ENCODE measurements around the gene ARIH2. TPM values are rescaled to one million over a fixed set of nuclear protein-coding genes. Genes with fewer than 3 reads are reported as not detected.
"Not testable (repeated sequence)": the region's sequence is repeated elsewhere in the genome, so short reads cannot be mapped to it uniquely, and the experiment has no call there.

ARIH2 gene
- total RNA-seq, 1 experiment from 2014 or later = 113 TPM

GRCh38 chr3:48894516-48894915, 24.1 kb upstream of the ARIH2 start:
- Histone ChIP-seq H4K20me1 (ENCODE audit: insufficient read depth, low read depth, low read length) (no peaks in the 10 kb centered on the region), H3K9ac (ENCODE audit: low read length) (no peak overlapping the region), H3K9me2 (replicated peaks; ENCODE audit: insufficient read depth, low read length) (no peaks in the 10 kb centered on the region), H3K27me3 (ENCODE audit: low read length) (no peaks in the 10 kb centered on the region), H3K4me1 (ENCODE audit: low read length) (peaks cover 17% of the 10 kb centered on the region), H3K4me3 (ENCODE audit: low read length) (no peak overlapping the region), H3K4me2 (ENCODE audit: low read depth, low read length, poor library complexity, severe bottlenecking) (no peak overlapping the region), H3K27ac (ENCODE audit: low read length) (no peak overlapping the region), H3K36me3 (ENCODE audit: insufficient read depth, low read length) (no peaks in the 10 kb centered on the region), H2AFZ (ENCODE audit: low read length) (no peak overlapping the region), H3K9me3 (ENCODE audit: low read length) (no peaks in the 10 kb centered on the region), H3K79me2 (ENCODE audit: low read length) (peaks cover 16% of the 10 kb centered on the region)
- no peak for DNase-seq

- H3K36me3 ChIP-seq (ENCODE audit: insufficient read depth, low read length) = no peaks in the 10 kb centered on the region
- no peak overlapping the region for H3K27ac ChIP-seq (ENCODE audit: low read length)
- 0 out of 2 replicates have a peak overlapping the region, but pooled peaks have one; percentile 16 for H3K9ac ChIP-seq (ENCODE audit: low read length)
- peaks cover 17% of the 10 kb centered on the region for H3K4me1 ChIP-seq (ENCODE audit: low read length)
- H3K9me2 ChIP-seq (replicated peaks; ENCODE audit: insufficient read depth, low read length) = no peaks in the 10 kb centered on the region
- no peak overlapping the region for H3K4me3 ChIP-seq (ENCODE audit: low read length)
- H3K4me2 ChIP-seq (ENCODE audit: low read depth, low read length, poor library complexity, severe bottlenecking) = peak overlapping the region; percentile 19
- no peaks in the 10 kb centered on the region for H3K9me3 ChIP-seq (ENCODE audit: low read length)
- no peak overlapping the region for H2AFZ ChIP-seq (ENCODE audit: low read length)
- H3K79me2 ChIP-seq (ENCODE audit: low read length) = peaks cover 16% of the 10 kb centered on the region
- no peak for DNase-seq
- no peaks in the 10 kb centered on the region for H3K27me3 ChIP-seq (ENCODE audit: low read length)
- no peaks in the 10 kb centered on the region for H4K20me1 ChIP-seq (ENCODE audit: insufficient read depth, low read depth, low read length)
Measured at GRCh38 chr3:48896936-48897335, 21.7 kb upstream of the ARIH2 start.

GRCh38 chr3:48897460-48898376, 20.9 kb upstream of the ARIH2 start:
- peak; percentile 56 for DNase-seq
- H3K4me1 ChIP-seq (ENCODE audit: low read length) = peaks cover 17% of the 10 kb centered on the region
- H4K20me1 ChIP-seq (ENCODE audit: insufficient read depth, low read depth, low read length) = no peaks in the 10 kb centered on the region
- no peaks in the 10 kb centered on the region for H3K9me3 ChIP-seq (ENCODE audit: low read length)
- peak overlapping the region; percentile 93 for H2AFZ ChIP-seq (ENCODE audit: low read length)
- no peaks in the 10 kb centered on the region for H3K36me3 ChIP-seq (ENCODE audit: insufficient read depth, low read length)
- no peaks in the 10 kb centered on the region for H3K27me3 ChIP-seq (ENCODE audit: low read length)
- H3K9ac ChIP-seq (ENCODE audit: low read length) = peak overlapping the region; percentile 87
- peaks cover 16% of the 10 kb centered on the region for H3K79me2 ChIP-seq (ENCODE audit: low read length)
- H3K27ac ChIP-seq (ENCODE audit: low read length) = peak overlapping the region; percentile 62
- peak overlapping the region; percentile 91 for H3K4me3 ChIP-seq (ENCODE audit: low read length)
- H3K9me2 ChIP-seq (replicated peaks; ENCODE audit: insufficient read depth, low read length) = no peaks in the 10 kb centered on the region
- H3K4me2 ChIP-seq (ENCODE audit: low read depth, low read length, poor library complexity, severe bottlenecking) = peak overlapping the region; percentile 93

GRCh38 chr3:48898383-48899234, 20.0 kb upstream of the ARIH2 start, which contains the start of gene SLC25A20:
SLC25A20 (minus strand) TSS chr3:48898882; CDS start chr3:48898794, 88 bp downstream.
- Histone ChIP-seq H4K20me1 (ENCODE audit: insufficient read depth, low read depth, low read length) (no peaks in the 10 kb centered on the region), H3K27me3 (ENCODE audit: low read length) (no peaks in the 10 kb centered on the region), H3K79me2 (ENCODE audit: low read length) (peaks cover 16% of the 10 kb centered on the region), H3K4me2 (ENCODE audit: low read depth, low read length, poor library complexity, severe bottlenecking) (peak within 1 kb of the TSS; percentile 93), H3K27ac (ENCODE audit: low read length) (peak within 1 kb of the TSS; percentile 62), H3K4me3 (ENCODE audit: low read length) (peak within 1 kb of the TSS; percentile 91), H2AFZ (ENCODE audit: low read length) (peak within 1 kb of the TSS; percentile 93), H3K36me3 (ENCODE audit: insufficient read depth, low read length) (no peaks in the 10 kb centered on the region), H3K9me2 (replicated peaks; ENCODE audit: insufficient read depth, low read length) (no peaks in the 10 kb centered on the region), H3K9me3 (ENCODE audit: low read length) (no peaks in the 10 kb centered on the region), H3K4me1 (ENCODE audit: low read length) (peaks cover 23% of the 10 kb centered on the region), H3K9ac (ENCODE audit: low read length) (peak within 1 kb of the TSS; percentile 87)
- peak; percentile 96 for DNase-seq

GRCh38 chr3:48899273-48899672, 19.4 kb upstream of the ARIH2 start:
- Histone ChIP-seq H3K4me3 (ENCODE audit: low read length) (peak overlapping the region; percentile 91), H3K9ac (ENCODE audit: low read length) (peak overlapping the region; percentile 87)
- DNase-seq = no peak

GRCh38 chr3:48907026-48907425, 11.6 kb upstream of the ARIH2 start:
- H3K4me2 ChIP-seq (ENCODE audit: low read depth, low read length, poor library complexity, severe bottlenecking); H3K27me3 ChIP-seq (ENCODE audit: low read length); H3K9ac ChIP-seq (ENCODE audit: low read length); H2AFZ ChIP-seq (ENCODE audit: low read length); H3K4me3 ChIP-seq (ENCODE audit: low read length); H3K9me2 ChIP-seq (replicated peaks; ENCODE audit: insufficient read depth, low read length); H3K4me1 ChIP-seq (ENCODE audit: low read length); H3K9me3 ChIP-seq (ENCODE audit: low read length); DNase-seq; H3K79me2 ChIP-seq (ENCODE audit: low read length); H3K36me3 ChIP-seq (ENCODE audit: insufficient read depth, low read length); H4K20me1 ChIP-seq (ENCODE audit: insufficient read depth, low read depth, low read length); H3K27ac ChIP-seq (ENCODE audit: low read length): not testable (repeated sequence)

More at GRCh38 chr3:48899273-48899672, 19.4 kb upstream of the ARIH2 start:
- Histone ChIP-seq H3K4me2 (ENCODE audit: low read depth, low read length, poor library complexity, severe bottlenecking) (peak overlapping the region; percentile 93), H2AFZ (ENCODE audit: low read length) (peak overlapping the region; percentile 93), H3K27me3 (ENCODE audit: low read length) (no peaks in the 10 kb centered on the region), H3K27ac (ENCODE audit: low read length) (no peak overlapping the region), H4K20me1 (ENCODE audit: insufficient read depth, low read depth, low read length) (no peaks in the 10 kb centered on the region), H3K4me1 (ENCODE audit: low read length) (peaks cover 25% of the 10 kb centered on the region), H3K9me3 (ENCODE audit: low read length) (no peaks in the 10 kb centered on the region), H3K9me2 (replicated peaks; ENCODE audit: insufficient read depth, low read length) (no peaks in the 10 kb centered on the region), H3K36me3 (ENCODE audit: insufficient read depth, low read length) (no peaks in the 10 kb centered on the region), H3K79me2 (ENCODE audit: low read length) (peaks cover 16% of the 10 kb centered on the region)

GRCh38 chr3:48915296-48915695, 3.3 kb upstream of the ARIH2 start:
- Histone ChIP-seq H3K27ac (ENCODE audit: low read length) (no peak overlapping the region), H3K27me3 (ENCODE audit: low read length) (no peaks in the 10 kb centered on the region), H3K9ac (ENCODE audit: low read length) (no peak overlapping the region), H3K9me2 (replicated peaks; ENCODE audit: insufficient read depth, low read length) (no peaks in the 10 kb centered on the region), H2AFZ (ENCODE audit: low read length) (no peak overlapping the region), H3K4me2 (ENCODE audit: low read depth, low read length, poor library complexity, severe bottlenecking) (no peak overlapping the region), H3K4me1 (ENCODE audit: low read length) (peaks cover 11% of the 10 kb centered on the region), H4K20me1 (ENCODE audit: insufficient read depth, low read depth, low read length) (peaks cover 4% of the 10 kb centered on the region; the same call in 1 of the 2 replicates), H3K79me2 (ENCODE audit: low read length) (peaks cover 16% of the 10 kb centered on the region), H3K9me3 (ENCODE audit: low read length) (no peaks in the 10 kb centered on the region), H3K4me3 (ENCODE audit: low read length) (no peak overlapping the region), H3K36me3 (ENCODE audit: insufficient read depth, low read length) (no peaks in the 10 kb centered on the region)
- DNase-seq = no peak
